ENCODE data around the gene ZBTB8A.

ZBTB8A gene

DNA sequence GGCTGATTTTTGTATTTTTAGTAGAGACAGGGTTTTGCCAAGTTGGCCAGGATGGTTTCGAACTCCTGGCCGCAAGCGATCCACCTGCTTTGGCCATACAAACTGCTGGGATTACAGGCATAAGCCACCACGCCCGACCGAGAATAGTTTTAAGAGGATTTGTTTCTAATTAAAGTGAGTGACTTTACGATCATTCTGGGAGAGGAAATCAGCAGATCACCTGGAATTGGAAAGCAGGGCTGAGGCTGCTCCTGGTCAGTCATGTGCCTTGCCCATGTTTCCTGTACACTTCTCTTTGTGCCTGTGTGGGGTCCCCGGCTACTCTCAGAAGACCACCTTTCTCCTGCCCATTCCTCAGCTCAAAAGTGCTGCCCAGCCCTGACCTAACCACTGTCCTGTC is 40.5 kb upstream of the ZBTB8A start:
- no peak for TF ChIP-seq PKNOX1 (IDR thresholded peaks at IDR 0.05)
- TF ChIP-seq ZNF384 (IDR thresholded peaks at IDR 0.05), result no peak
- no peak for TF ChIP-seq HDGF (IDR thresholded peaks at IDR 0.05; ENCODE audit: borderline replicate concordance)
- no peak for TF ChIP-seq ARNT (IDR thresholded peaks at IDR 0.05)
- no peak for TF ChIP-seq FOXK2 (IDR thresholded peaks at IDR 0.05)
- TF ChIP-seq CTBP1 (IDR thresholded peaks at IDR 0.05; ENCODE audit: borderline replicate concordance), result no peak
- TF ChIP-seq ELF4 (IDR thresholded peaks at IDR 0.05), result no peak
- CTCF ChIA-PET, result interaction anchor here (0.6 kb wide), 1 partner anchor 1512 kb away, joined by 4 read pairs; no protein-coding TSS in a partner anchor
- POLR2A ChIA-PET, result interaction anchor here (0.6 kb wide), 1 partner anchor 33 kb away, joined by 3 read pairs; no protein-coding TSS in a partner anchor
- DNase-seq (ENCODE audit: extremely low spot score), result no peak

DNA sequence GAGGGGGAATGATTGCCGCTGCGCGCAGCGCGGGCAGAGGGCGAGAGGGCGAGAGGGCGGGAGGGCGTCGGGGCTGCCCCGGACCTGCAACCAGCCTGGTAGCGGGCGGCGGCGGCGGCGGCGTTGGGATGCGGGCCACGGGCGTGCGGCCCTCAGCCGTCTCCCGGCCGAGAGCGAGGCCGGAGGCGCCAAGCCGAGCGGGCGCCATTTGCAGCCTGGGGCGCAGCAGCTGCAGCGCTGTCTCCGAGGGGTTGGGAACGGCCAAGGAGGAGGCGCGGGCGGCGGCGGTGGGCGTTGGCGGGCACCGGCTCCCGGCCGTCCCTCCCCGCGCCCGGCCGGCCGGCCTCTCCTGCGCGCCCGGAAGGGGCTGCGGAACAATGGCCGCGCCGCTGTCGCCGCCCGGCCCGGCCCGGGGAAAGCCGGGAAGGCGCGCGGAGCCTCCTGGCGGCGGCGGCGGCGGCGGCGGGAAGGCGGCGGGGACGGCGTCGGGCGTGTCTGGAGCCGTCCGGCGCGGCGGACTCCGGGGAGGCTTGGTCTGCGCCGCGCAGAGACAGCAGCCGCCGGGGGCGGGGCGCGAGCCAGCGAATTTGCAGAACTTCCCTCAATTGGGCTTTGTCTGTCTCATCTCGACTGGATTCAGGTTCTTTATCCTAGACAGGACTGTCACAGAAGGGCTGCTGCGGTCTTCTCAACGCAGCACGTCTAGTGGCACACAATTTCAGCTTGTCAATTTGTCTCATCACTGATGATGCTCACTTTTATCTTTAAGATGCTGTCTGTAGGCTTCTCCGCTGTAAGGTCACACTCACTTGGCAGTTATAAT is 38.6 kb upstream of the ZBTB8A start:
- peak; percentile 75; the same call in 1 of the 2 replicates for TF ChIP-seq LEF1 (IDR thresholded peaks at IDR 0.05; ENCODE audit: borderline replicate concordance)
- TF ChIP-seq CTBP1 (IDR thresholded peaks at IDR 0.05; ENCODE audit: borderline replicate concordance), result peak; percentile 55; the same call in 1 of the 2 replicates
- TF ChIP-seq FOXM1 (IDR thresholded peaks at IDR 0.05; ENCODE audit: borderline replicate concordance), result peak; percentile 80; the same call in 1 of the 2 replicates
- TF ChIP-seq TARDBP (IDR thresholded peaks at IDR 0.05), result no peak
- ChIA-PET POLR2A (no interaction called here), CTCF (no interaction called here)
- DNase-seq (ENCODE audit: extremely low spot score), result peak; percentile 90

DNA sequence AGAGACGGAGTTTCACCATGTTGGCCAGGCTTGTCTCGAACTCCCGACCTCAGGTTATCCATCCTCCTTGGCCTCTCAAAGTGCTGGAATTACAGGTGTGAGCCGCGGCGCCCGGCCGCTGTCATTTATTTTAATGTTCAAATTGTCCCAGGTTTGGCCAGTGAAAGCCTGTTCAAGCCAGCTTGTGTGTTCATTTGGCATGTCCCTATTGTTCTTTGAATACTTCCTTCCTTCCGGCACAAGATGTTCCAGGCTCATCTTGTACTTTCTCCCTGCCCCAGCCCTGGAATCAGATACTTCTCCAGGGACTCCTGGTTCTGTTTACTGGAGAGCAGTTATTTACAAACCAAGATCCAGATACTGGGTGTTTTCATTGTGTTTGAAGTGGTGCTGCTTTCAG is 37.4 kb upstream of the ZBTB8A start:
- DNase-seq (ENCODE audit: extremely low spot score), result no peak
- POLR2A ChIA-PET, result no interaction called here
- TF ChIP-seq BHLHE40 (IDR thresholded peaks at IDR 0.05; ENCODE audit: borderline replicate concordance) (no peak), ARNT (IDR thresholded peaks at IDR 0.05) (no peak), L3MBTL2 (conservative IDR thresholded peaks at IDR 0.05) (no peak), CTBP1 (IDR thresholded peaks at IDR 0.05; ENCODE audit: borderline replicate concordance) (no peak), LEF1 (IDR thresholded peaks at IDR 0.05; ENCODE audit: borderline replicate concordance) (no peak), TARDBP (IDR thresholded peaks at IDR 0.05) (no peak), NFRKB (IDR thresholded peaks at IDR 0.05) (no peak), FOXK2 (IDR thresholded peaks at IDR 0.05) (no peak), FOXA1 (IDR thresholded peaks at IDR 0.05) (no peak), ZNF384 (IDR thresholded peaks at IDR 0.05) (no peak), PKNOX1 (IDR thresholded peaks at IDR 0.05) (no peak), SP1 (IDR thresholded peaks at IDR 0.05) (no peak), ELF4 (IDR thresholded peaks at IDR 0.05) (no peak), HDGF (IDR thresholded peaks at IDR 0.05; ENCODE audit: borderline replicate concordance) (no peak), FOXM1 (IDR thresholded peaks at IDR 0.05; ENCODE audit: borderline replicate concordance) (no peak), SUZ12 (IDR thresholded peaks at IDR 0.05) (no peak)
- CTCF ChIA-PET, result interaction anchor here (0.7 kb wide), 1 partner anchor 95 kb away, joined by 4 read pairs; no protein-coding TSS in a partner anchor

- ChIA-PET CTCF (no interaction called here), POLR2A (no interaction called here)
- no peak for DNase-seq (ENCODE audit: extremely low spot score)
- TF ChIP-seq CTBP1 (IDR thresholded peaks at IDR 0.05; ENCODE audit: borderline replicate concordance), result no peak
- no peak for TF ChIP-seq PKNOX1 (IDR thresholded peaks at IDR 0.05)
- no peak for TF ChIP-seq ZNF384 (IDR thresholded peaks at IDR 0.05)
- TF ChIP-seq ARNT (IDR thresholded peaks at IDR 0.05), result no peak
- no peak for TF ChIP-seq FOXK2 (IDR thresholded peaks at IDR 0.05)
- no peak for TF ChIP-seq SUZ12 (IDR thresholded peaks at IDR 0.05)
- no peak for TF ChIP-seq L3MBTL2 (conservative IDR thresholded peaks at IDR 0.05)
- TF ChIP-seq SP1 (IDR thresholded peaks at IDR 0.05), result no peak
- no peak for TF ChIP-seq FOXA1 (IDR thresholded peaks at IDR 0.05)
- TF ChIP-seq LEF1 (IDR thresholded peaks at IDR 0.05; ENCODE audit: borderline replicate concordance), result no peak
- no peak for TF ChIP-seq NFRKB (IDR thresholded peaks at IDR 0.05)
- no peak for TF ChIP-seq BHLHE40 (IDR thresholded peaks at IDR 0.05; ENCODE audit: borderline replicate concordance)
- no peak for TF ChIP-seq TARDBP (IDR thresholded peaks at IDR 0.05)
- no peak for TF ChIP-seq FOXM1 (IDR thresholded peaks at IDR 0.05; ENCODE audit: borderline replicate concordance)
- no peak for TF ChIP-seq ELF4 (IDR thresholded peaks at IDR 0.05)
Measured at GRCh38 chr1:32503153-32503552, 36.1 kb upstream of the ZBTB8A start.

GRCh38 chr1:32507021-32507420 is 32.2 kb upstream of the ZBTB8A start:
- no peak for DNase-seq (ENCODE audit: extremely low spot score)
- TF ChIP-seq HDGF (IDR thresholded peaks at IDR 0.05; ENCODE audit: borderline replicate concordance) (no peak), ELF4 (IDR thresholded peaks at IDR 0.05) (no peak), L3MBTL2 (conservative IDR thresholded peaks at IDR 0.05) (no peak), LEF1 (IDR thresholded peaks at IDR 0.05; ENCODE audit: borderline replicate concordance) (no peak), SUZ12 (IDR thresholded peaks at IDR 0.05) (no peak), ZNF384 (IDR thresholded peaks at IDR 0.05) (no peak; the same call in 1 of the 2 replicates), TARDBP (IDR thresholded peaks at IDR 0.05) (no peak), PKNOX1 (IDR thresholded peaks at IDR 0.05) (no peak), CTBP1 (IDR thresholded peaks at IDR 0.05; ENCODE audit: borderline replicate concordance) (no peak), BHLHE40 (IDR thresholded peaks at IDR 0.05; ENCODE audit: borderline replicate concordance) (no peak), ARNT (IDR thresholded peaks at IDR 0.05) (no peak), FOXK2 (IDR thresholded peaks at IDR 0.05) (no peak), FOXM1 (IDR thresholded peaks at IDR 0.05; ENCODE audit: borderline replicate concordance) (no peak), SP1 (IDR thresholded peaks at IDR 0.05) (no peak), FOXA1 (IDR thresholded peaks at IDR 0.05) (no peak), NFRKB (IDR thresholded peaks at IDR 0.05) (no peak)
- ChIA-PET CTCF (no interaction called here), POLR2A (no interaction called here)
